Activated gamma-delta T cell treated with Interleukin-2 at 50 U/mL for 16 hours (primary cell): ENCODE measurements around the gene SLC25A11.
"Not testable (repeated sequence)": the region's sequence is repeated elsewhere in the genome, so short reads cannot be mapped to it uniquely, and the experiment has no call there.

Experiments
- DNase-seq: peaks from one replicate; pipeline ENCODE4 v3.0.0-alpha.2; 2020

The SLC25A11 gene

DNA sequence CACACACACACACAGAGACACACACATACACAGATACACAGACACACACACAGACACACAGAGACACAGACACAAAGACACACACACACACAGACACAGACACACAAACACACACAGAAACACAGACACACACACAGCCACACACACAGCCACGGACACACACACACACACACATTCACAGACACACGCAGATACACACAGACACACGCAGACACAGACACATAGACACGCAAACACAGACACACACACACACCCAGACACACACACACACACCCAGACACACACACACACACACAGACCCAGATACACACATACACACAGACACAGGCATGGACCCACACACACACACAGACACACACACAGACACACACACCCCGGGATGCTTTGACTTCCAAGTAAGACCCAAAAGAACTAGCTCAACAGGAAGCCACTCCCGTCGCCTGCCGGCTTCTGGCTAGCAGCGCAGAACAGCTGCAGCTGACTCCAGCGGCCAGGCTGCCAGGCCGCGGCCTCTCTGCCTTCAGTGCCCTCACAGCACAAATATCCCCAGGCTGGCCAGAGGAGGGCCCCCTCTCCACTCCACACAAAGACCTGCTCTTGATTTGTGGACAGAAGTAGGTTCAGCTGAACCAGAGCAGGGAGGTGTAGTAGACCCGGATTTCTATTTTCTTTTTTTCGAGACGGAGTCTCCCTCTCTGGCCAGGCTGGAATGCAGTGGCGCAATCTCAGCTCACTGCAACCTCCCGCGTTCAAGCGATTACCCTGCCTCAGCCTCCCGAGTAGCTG is 30.9 kb downstream of the SLC25A11 start:
- DNase-seq, result peak; percentile 75

GRCh38 chr17:4908301-4908700 is 31.5 kb downstream of the SLC25A11 start:
- no peak for DNase-seq

GRCh38 chr17:4906642-4907041 is 33.2 kb downstream of the SLC25A11 start:
- not testable (repeated sequence) for DNase-seq

DNA sequence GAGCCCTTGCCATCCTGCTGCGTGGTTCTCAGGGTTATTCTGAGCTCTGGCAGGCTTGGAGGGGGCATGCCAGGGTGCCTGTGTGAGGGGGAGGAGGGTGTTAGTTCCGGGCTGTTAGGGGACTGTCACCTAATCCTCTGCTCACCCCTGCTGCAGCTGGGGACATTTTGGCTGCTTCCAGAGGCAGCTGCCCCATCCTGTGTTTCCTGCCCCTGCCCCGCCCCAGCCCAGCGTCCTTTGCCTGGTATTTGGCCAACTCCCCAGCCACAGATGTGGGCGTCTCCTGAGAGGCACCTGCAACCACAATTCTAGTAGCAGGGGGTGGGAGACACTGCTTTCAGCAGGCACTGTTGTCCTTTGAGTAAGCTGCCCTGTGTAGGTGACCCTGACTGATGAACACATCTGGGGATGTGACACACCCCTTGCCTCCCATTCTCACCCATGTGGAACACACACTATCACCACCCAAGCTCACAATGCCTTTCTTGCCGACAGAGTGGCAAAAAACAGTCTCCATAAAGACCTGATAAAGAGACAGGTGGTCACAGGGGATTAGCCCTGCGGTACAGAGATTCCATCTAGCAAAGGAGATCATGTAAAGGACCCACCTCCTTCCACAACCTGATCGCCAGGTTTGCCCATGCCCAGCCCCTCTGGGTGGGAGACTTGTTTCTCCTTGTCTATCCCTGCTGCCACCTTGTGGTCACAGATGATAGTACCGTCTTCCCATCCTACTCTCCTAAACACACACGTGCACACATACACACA is 36.6 kb downstream of the SLC25A11 start, which contains the start of gene CHRNE:
Gene CHRNE, minus strand, starts transcription at position 48 of the 768 bp plus-strand sequence. Its CDS starts 35 bp downstream, at position 13.
- peak; percentile 74 for DNase-seq

- DNase-seq, result no peak
Measured at GRCh38 chr17:4902540-4902939, 37.3 kb downstream of the SLC25A11 start.

- DNase-seq, result no peak
Measured at GRCh38 chr17:4901648-4902344, 38.0 kb downstream of the SLC25A11 start.

DNA sequence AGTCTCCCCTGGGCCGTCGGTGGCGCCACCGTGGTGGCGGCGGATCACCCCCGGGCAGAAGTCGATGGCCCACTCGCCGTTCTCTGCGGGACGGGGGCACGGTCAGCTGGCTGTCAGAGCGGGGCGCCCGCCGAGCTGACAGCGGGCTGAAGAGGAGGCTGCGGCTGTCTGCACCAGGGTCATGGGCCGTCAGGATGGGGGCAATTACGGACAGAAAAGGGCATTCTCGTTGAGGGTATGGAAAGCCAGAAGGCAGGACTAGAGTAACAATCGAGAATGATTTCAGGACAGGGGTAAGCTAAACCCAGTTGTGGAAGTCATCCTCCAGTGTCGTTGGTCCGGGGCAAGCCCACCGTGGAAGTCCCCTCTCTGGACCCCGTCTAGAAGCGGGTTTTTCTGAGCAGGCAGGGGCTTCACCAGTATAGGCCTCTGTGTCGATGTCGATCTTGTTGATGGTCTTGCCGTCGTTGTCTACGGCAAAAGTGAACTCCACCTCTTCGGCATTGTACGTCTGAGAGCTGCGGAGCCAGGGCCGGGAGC is 38.7 kb downstream of the SLC25A11 start:
- DNase-seq, result no peak

GRCh38 chr17:4900231-4901107 is 39.4 kb downstream of the SLC25A11 start:
- DNase-seq, result peak; percentile 48

DNA sequence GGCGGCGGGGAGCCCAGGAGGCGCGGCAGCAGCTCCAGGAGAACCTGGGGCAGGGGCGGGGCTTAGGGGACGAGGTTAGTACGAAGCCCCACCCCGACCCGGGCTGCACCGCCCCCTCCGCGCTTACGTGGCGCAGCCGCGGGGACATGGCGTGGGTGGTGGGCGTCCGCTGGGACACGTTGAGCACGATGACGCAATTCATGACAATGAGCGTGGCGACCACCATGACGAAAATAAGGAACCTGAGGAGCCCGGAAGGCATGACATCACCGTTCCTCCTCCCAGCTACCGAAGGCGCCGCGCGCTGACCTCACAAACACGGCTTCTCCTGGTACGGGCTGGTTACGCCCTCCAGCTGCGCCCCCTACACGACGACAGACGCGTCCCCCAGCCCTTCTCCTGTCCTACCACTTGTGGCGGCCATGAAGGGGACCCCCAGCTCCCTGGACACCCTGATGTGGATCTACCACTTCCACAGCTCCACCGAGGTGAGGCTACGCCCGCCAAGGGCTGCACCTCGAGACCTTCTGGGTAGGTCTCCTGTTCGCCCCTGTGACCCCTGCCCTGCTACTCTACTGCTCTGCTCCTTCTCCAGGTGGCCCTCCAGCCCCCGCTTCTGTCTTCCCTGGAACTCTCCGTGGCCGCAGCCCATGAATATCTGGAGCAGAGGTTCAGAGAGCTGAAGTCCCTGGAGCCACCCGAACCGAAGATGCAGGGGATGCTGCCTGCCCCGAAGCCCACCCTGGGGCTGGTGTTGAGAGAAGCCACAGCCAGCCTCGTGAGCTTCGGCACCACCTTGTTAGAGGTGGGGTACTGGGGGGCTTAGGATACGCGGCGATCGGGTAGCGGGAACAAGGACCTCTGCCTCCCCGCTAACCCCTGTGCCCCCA is 40.3 kb downstream of the SLC25A11 start, which contains the start of gene C17orf107:
Gene C17orf107, plus strand, starts transcription at position 196 of the 890 bp plus-strand sequence. Its CDS starts 227 bp downstream, at position 423.
- peak; percentile 86 for DNase-seq

- no peak for DNase-seq
Measured at GRCh38 chr17:4898927-4899326, 40.9 kb downstream of the SLC25A11 start.

GRCh38 chr17:4898351-4898750 is 41.5 kb downstream of the SLC25A11 start:
- no peak for DNase-seq

DNA sequence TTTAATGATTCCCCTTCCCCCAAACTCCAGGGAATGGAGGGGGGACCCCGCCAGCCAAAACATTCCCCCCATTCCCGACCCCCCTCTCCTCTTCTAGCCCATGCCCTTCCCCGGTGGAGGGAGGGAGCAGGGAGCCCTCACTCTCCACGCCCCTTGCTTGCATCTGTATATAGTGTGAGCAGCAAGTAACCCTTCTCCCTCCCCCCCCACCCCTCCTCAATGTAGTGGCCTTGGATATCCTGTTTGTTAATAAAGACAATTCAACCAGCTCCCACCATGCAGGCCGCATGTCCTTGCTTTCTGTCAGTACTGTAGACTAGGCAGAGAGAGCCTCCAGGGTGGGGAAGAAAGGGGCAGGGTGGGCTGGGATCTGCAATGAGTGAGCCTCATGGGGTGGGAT is 42.1 kb downstream of the SLC25A11 start:
- DNase-seq, result no peak

DNA sequence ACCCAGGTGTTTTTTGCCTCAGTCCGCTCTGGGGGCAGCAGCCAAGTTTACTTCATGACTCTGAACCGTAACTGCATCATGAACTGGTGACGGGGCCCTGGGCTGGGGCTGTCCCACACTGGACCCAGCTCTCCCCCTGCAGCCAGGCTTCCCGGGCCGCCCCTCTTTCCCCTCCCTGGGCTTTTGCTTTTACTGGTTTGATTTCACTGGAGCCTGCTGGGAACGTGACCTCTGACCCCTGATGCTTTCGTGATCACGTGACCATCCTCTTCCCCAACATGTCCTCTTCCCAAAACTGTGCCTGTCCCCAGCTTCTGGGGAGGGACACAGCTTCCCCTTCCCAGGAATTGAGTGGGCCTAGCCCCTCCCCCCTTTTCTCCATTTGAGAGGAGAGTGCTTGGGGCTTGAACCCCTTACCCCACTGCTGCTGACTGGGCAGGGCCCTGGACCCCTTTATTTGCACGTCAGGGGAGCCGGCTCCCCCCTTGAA is 42.6 kb downstream of the SLC25A11 start:
- no peak for DNase-seq

DNA sequence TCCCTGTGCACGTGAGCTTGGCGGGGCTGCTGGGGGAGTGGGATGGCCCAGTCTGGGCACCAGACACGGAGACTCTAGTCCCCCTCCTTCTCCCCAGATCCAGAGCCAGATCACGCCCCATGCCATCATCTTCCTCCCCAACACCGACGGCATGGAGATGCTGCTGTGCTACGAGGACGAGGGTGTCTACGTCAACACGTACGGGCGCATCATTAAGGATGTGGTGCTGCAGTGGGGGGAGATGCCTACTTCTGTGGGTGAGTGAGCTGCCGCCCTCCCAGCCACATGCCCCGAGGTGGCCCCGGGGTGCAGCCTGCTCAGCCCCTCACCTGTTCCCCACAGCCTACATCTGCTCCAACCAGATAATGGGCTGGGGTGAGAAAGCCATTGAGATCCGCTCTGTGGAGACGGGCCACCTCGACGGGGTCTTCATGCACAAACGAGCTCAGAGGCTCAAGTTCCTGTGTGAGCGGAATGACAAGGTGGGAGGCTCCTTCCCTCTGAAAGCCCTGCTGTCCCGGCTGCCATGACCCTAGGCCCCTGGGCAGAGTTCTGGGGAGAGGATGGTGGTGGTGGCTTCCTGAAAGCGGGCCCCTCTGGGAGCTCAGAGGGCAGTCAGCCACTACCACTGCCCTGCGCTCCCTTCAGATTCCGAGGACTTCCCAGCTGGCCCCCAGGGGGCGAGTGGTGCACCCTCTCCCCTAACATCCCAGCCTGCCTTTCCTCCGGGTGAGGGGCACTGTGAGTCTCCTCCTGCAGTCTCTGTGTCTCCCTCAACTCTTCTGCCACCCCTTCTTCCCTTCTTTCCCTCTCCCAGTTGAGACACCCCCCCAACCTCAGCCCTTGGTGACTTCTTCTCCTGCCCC is 43.3 kb downstream of the SLC25A11 start:
- no peak for DNase-seq

- no peak for DNase-seq
Measured at GRCh38 chr17:4895657-4896331, 44.1 kb downstream of the SLC25A11 start.

DNA sequence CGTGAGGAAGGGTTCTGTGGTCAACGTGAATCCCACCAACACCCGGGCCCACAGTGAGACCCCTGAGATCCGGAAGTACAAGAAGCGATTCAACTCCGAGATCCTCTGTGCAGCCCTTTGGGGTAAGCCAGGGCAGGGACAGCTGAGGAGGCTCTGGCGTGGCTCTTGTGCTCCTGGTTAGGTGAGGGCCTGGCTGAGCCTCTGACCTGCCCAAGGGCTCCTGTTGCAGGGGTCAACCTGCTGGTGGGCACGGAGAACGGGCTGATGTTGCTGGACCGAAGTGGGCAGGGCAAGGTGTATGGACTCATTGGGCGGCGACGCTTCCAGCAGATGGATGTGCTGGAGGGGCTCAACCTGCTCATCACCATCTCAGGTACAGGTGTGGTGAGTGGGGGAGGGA is 44.7 kb downstream of the SLC25A11 start:
- DNase-seq, result no peak

GRCh38 chr17:4893721-4894560 is 45.9 kb downstream of the SLC25A11 start:
- DNase-seq, result no peak

GRCh38 chr17:4893272-4893671 is 46.6 kb downstream of the SLC25A11 start:
- DNase-seq, result no peak
